ENCODE results near the gene CCNK. TPM values are rescaled to one million over a fixed set of nuclear protein-coding genes. Genes with fewer than 3 reads are reported as not detected.

CCNK gene
- total RNA-seq, 1 donor from 2014 or later: 80.8 TPM

GRCh38 chr14:99471731-99472130, 9.5 kb upstream of the CCNK start:
- intact Hi-C loops (cut with micrococcal nuclease): no loop called here
- H3K36me3 Mint-ChIP-seq (ENCODE audit: low read depth): no peaks in the 10 kb centered on the region
- H3K27me3 Mint-ChIP-seq (ENCODE audit: insufficient read depth): no peaks in the 10 kb centered on the region
- peaks cover 21% of the 10 kb centered on the region for H3K4me1 Mint-ChIP-seq (ENCODE audit: low read depth)
- no peaks in the 10 kb centered on the region for H3K9me3 Mint-ChIP-seq
- no peak overlapping the region for H3K27ac Mint-ChIP-seq
- no peak for DNase-seq (ENCODE audit: low spot score)
- H3K4me3 Mint-ChIP-seq: no peak overlapping the region

GRCh38 chr14:99472937-99473336, 8.3 kb upstream of the CCNK start:
- H3K4me3 Mint-ChIP-seq: no peak overlapping the region
- no peaks in the 10 kb centered on the region for H3K27me3 Mint-ChIP-seq (ENCODE audit: insufficient read depth)
- H3K4me1 Mint-ChIP-seq (ENCODE audit: low read depth): peaks cover 20% of the 10 kb centered on the region
- intact Hi-C loops (cut with micrococcal nuclease): no loop called here
- DNase-seq (ENCODE audit: low spot score): no peak
- no peaks in the 10 kb centered on the region for H3K9me3 Mint-ChIP-seq
- H3K27ac Mint-ChIP-seq: no peak overlapping the region
- no peaks in the 10 kb centered on the region for H3K36me3 Mint-ChIP-seq (ENCODE audit: low read depth)

- Mint-ChIP-seq H3K27ac (no peak overlapping the region), H3K4me1 (ENCODE audit: low read depth) (peaks cover 21% of the 10 kb centered on the region), H3K4me3 (no peak overlapping the region), H3K36me3 (ENCODE audit: low read depth) (peaks cover 4% of the 10 kb centered on the region), H3K27me3 (ENCODE audit: insufficient read depth) (no peaks in the 10 kb centered on the region), H3K9me3 (no peaks in the 10 kb centered on the region)
- no peak for DNase-seq (ENCODE audit: low spot score)
- intact Hi-C loops (cut with micrococcal nuclease): no loop called here
These were observed 7.8 kb upstream of the CCNK start for GRCh38 chr14:99473458-99473857.

- intact Hi-C loops (cut with micrococcal nuclease): no loop called here
- DNase-seq (ENCODE audit: low spot score): no peak
- H3K36me3 Mint-ChIP-seq (ENCODE audit: low read depth): peaks cover 4% of the 10 kb centered on the region
- H3K27me3 Mint-ChIP-seq (ENCODE audit: insufficient read depth): no peaks in the 10 kb centered on the region
- H3K4me3 Mint-ChIP-seq: no peak overlapping the region
- H3K4me1 Mint-ChIP-seq (ENCODE audit: low read depth): peaks cover 30% of the 10 kb centered on the region
- H3K9me3 Mint-ChIP-seq: no peaks in the 10 kb centered on the region
- no peak overlapping the region for H3K27ac Mint-ChIP-seq
These were observed 6.0 kb upstream of the CCNK start for GRCh38 chr14:99475179-99475578.

GRCh38 chr14:99475660-99476059, 5.5 kb upstream of the CCNK start:
- H3K4me1 Mint-ChIP-seq (ENCODE audit: low read depth): peaks cover 30% of the 10 kb centered on the region

GRCh38 chr14:99476864-99477263, 4.3 kb upstream of the CCNK start:
- intact Hi-C loops (cut with micrococcal nuclease): no loop called here
- no peak for DNase-seq (ENCODE audit: low spot score)
- H3K4me1 Mint-ChIP-seq (ENCODE audit: low read depth): peaks cover 31% of the 10 kb centered on the region
- peaks cover 4% of the 10 kb centered on the region for H3K36me3 Mint-ChIP-seq (ENCODE audit: low read depth)
- H3K4me3 Mint-ChIP-seq: no peak overlapping the region
- no peak overlapping the region for H3K27ac Mint-ChIP-seq
- H3K9me3 Mint-ChIP-seq: no peaks in the 10 kb centered on the region
- H3K27me3 Mint-ChIP-seq (ENCODE audit: insufficient read depth): no peaks in the 10 kb centered on the region

More at GRCh38 chr14:99475660-99476059, 5.5 kb upstream of the CCNK start:
- H3K27ac Mint-ChIP-seq: no peak overlapping the region
- no peak for DNase-seq (ENCODE audit: low spot score)
- peaks cover 4% of the 10 kb centered on the region for H3K36me3 Mint-ChIP-seq (ENCODE audit: low read depth)
- H3K27me3 Mint-ChIP-seq (ENCODE audit: insufficient read depth): no peaks in the 10 kb centered on the region
- no peaks in the 10 kb centered on the region for H3K9me3 Mint-ChIP-seq
- intact Hi-C loops (cut with micrococcal nuclease): no loop called here
- no peak overlapping the region for H3K4me3 Mint-ChIP-seq

DNA sequence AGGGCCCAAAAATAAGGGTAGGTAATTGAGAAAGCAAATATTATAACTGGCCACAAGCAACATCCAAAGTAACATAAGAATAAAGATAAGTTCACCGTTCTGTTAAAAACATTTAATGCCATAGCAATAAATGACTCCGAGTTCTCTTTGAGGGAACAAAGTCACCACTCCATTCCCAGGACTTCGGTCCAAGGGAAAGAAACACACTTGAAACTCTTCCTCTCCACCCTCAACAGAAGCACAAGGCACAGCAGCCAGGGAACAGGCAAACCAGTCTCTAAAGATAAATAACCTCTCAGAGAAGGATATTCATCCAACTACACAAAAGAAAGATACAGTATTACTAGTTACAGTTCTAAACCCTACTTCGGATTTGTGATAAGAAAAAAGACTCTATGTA, 3.1 kb upstream of the CCNK start:
- Mint-ChIP-seq H3K9me3 (no peaks in the 10 kb centered on the region), H3K4me1 (ENCODE audit: low read depth) (peaks cover 44% of the 10 kb centered on the region), H3K27ac (no peak overlapping the region), H3K4me3 (no peak overlapping the region), H3K27me3 (ENCODE audit: insufficient read depth) (no peaks in the 10 kb centered on the region), H3K36me3 (ENCODE audit: low read depth) (peaks cover 4% of the 10 kb centered on the region)
- intact Hi-C loops (cut with micrococcal nuclease): no loop called here
- no peak for DNase-seq (ENCODE audit: low spot score)

DNA sequence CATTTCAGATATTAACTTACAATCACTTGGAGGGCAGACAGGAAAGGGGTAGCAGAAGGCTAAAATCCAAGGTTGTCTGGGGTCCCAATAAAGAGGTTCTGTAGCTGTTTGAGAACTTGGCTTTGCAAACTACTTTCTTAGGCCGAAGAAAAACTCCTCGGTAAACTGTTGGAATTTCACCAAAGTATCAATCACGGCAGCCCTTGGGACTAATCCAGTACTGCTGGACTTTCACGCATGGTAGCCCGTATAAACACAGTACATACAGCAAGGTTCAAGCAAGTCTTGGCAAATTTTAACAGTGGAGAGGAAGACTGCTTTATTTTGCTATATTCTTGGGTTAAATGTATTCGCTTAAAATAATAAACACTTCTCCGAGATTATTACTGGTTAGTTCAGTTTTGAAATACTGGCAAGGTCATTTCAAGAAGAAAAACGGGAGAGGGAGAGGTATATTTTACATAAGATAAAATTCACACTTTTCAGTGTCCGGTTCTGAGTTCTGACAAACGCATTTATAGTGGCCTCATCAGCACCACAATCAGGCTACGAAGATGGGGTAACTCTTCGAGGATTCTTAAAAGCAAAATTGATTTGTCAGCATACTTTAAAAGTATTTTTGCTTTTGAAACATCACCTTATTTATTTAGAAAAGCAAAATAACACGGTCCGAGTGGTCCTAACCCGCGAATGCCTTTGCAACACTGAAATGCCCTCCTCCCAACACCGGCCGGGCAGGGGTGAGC, 1.9 kb upstream of the CCNK start:
- Mint-ChIP-seq H3K4me3 (peak overlapping the region; percentile 99), H3K27me3 (ENCODE audit: insufficient read depth) (no peaks in the 10 kb centered on the region), H3K9me3 (no peaks in the 10 kb centered on the region), H3K4me1 (ENCODE audit: low read depth) (peaks cover 55% of the 10 kb centered on the region), H3K27ac (peak overlapping the region; percentile 88), H3K36me3 (ENCODE audit: low read depth) (peaks cover 4% of the 10 kb centered on the region)
- intact Hi-C loops (cut with micrococcal nuclease): no loop called here
- no peak for DNase-seq (ENCODE audit: low spot score)

DNA sequence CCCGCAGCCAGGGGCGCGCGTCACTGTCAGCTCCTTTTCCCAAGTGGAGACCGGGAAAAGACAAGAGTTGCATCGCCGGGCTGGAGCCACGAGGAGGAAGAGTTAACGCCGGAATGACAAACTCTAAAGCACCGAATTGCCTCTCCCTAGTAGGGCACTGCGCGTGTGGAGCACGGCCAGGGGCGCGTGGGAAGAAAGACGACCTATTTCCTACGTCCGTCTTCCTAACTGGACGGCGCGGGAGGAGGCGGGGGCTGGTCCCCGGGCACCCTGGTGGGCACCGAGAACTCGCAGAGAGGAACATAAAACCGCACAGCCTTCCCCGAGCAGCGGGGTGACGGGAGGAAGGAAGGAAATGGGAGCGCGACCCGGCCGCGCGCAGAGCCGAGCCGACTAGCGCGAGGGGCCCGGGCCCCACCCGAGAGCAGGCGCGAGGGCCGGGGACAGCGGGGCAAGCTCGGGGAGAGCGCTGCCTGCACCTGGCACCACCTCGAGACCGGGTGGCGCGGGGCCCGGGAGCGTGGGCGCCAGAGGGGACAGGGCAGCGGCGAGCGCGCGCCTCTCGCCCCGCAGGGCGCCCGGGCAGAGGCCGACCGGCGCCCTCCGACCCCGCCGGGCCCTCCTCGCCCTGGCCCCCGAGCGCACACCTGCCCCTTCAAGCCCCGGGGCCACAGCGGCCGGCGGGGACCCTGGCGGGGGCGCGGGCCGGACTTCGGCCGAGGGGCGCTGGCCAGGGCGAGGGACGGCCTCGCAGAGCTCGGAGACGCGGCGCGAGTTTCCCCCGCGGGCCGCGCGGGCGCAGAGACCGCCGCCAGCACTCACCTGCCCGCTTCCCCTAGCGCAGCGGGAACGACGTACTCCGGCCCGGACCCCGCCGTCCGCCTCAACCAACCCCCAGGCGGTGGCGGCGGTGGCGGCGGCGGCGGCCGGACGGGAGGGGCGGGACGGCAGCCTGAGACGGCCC, 1.0 kb upstream of the CCNK start, which contains the start of gene SETD3:
Gene SETD3 (minus strand): TSS at position 954 of the 964 bp plus-strand sequence. CDS start 15,054 bp downstream, outside the sequence.
- no peaks in the 10 kb centered on the region for H3K27me3 Mint-ChIP-seq (ENCODE audit: insufficient read depth)
- H3K4me3 Mint-ChIP-seq: peak within 1 kb of the TSS; percentile 99
- H3K27ac Mint-ChIP-seq: peak within 1 kb of the TSS; percentile 98
- H3K36me3 Mint-ChIP-seq (ENCODE audit: low read depth): peaks cover 4% of the 10 kb centered on the region
- H3K9me3 Mint-ChIP-seq: no peaks in the 10 kb centered on the region
- DNase-seq (ENCODE audit: low spot score): peak; percentile 27
- H3K4me1 Mint-ChIP-seq (ENCODE audit: low read depth): peaks cover 54% of the 10 kb centered on the region
- intact Hi-C loops (cut with micrococcal nuclease): loop anchor here (2.0 to 5.0 kb wide), 3 partner anchors 207 to 735 kb away; partner anchors contain the start of genes BCL11B and EVL

GRCh38 chr14:99481745-99482099, 513 bp downstream of the CCNK start:
- no peak for DNase-seq (ENCODE audit: low spot score)
- peak overlapping the region; percentile 98 for H3K4me3 Mint-ChIP-seq
- H3K27ac Mint-ChIP-seq: peak overlapping the region; percentile 98
- no peaks in the 10 kb centered on the region for H3K27me3 Mint-ChIP-seq (ENCODE audit: insufficient read depth)
- intact Hi-C loops (cut with micrococcal nuclease): loop anchor here (1.0 to 5.0 kb wide), 7 partner anchors 124 to 895 kb away; partner anchors contain the start of genes BCL11B, CYP46A1, EVL and WDR25
- H3K9me3 Mint-ChIP-seq: no peaks in the 10 kb centered on the region
- H3K36me3 Mint-ChIP-seq (ENCODE audit: low read depth): peaks cover 4% of the 10 kb centered on the region
- peaks cover 49% of the 10 kb centered on the region for H3K4me1 Mint-ChIP-seq (ENCODE audit: low read depth)

DNA sequence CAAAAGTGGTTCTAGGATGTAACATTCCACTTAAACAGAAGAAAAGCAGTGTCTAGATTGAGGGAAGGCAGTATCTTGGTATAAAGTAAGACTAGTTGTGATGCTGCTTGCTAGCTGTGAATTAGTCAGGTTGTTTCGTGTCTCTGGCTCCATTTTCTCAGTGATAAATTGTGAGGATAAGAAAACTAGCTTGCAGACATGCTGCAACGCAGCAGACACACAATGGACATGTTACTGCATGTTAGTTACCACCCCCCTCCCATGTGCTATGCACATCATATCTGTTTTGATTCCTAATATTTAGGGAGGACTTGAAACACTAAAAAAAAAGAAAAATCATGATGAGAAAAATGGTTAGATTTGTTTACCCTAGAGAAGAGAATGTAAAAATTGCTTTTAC, 2.9 kb downstream of the CCNK start:
- H3K27ac Mint-ChIP-seq: no peak overlapping the region
- no peak for DNase-seq (ENCODE audit: low spot score)
- no peak overlapping the region for H3K4me3 Mint-ChIP-seq
- H3K27me3 Mint-ChIP-seq (ENCODE audit: insufficient read depth): no peaks in the 10 kb centered on the region
- intact Hi-C loops (cut with micrococcal nuclease): loop anchor here (5.0 kb wide), 1 partner anchor 583 kb away; the partner anchor contains the start of gene EVL
- no peaks in the 10 kb centered on the region for H3K36me3 Mint-ChIP-seq (ENCODE audit: low read depth)
- no peaks in the 10 kb centered on the region for H3K9me3 Mint-ChIP-seq
- H3K4me1 Mint-ChIP-seq (ENCODE audit: low read depth): peaks cover 34% of the 10 kb centered on the region

DNA sequence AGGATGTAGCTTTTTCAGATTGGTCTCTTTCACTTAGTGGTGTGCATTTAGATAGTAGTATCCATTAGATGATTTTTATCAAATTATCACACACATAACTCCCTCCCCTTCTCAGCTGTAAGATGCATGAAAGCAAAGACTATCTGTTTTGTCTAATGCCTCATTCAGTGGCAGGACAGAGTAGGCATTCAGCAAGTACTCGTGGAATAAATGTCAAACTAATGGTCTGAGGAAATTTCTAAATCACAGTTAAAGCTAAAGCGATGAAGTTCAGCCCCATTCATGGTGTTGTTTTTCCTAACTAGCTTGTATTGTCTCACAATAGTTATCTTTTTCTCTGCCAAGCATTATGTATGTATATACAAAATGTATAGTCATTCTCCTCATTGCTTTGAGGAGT, 16.1 kb downstream of the CCNK start:
- no peak for DNase-seq (ENCODE audit: low spot score)
- Mint-ChIP-seq H3K4me1 (ENCODE audit: low read depth) (no peaks in the 10 kb centered on the region), H3K4me3 (no peak overlapping the region), H3K27me3 (ENCODE audit: insufficient read depth) (no peaks in the 10 kb centered on the region), H3K27ac (no peak overlapping the region), H3K36me3 (ENCODE audit: low read depth) (peaks cover 45% of the 10 kb centered on the region), H3K9me3 (no peaks in the 10 kb centered on the region)
- intact Hi-C loops (cut with micrococcal nuclease): no loop called here

GRCh38 chr14:99497894-99498293, 16.7 kb downstream of the CCNK start:
- H3K9me3 Mint-ChIP-seq: no peaks in the 10 kb centered on the region
- H3K36me3 Mint-ChIP-seq (ENCODE audit: low read depth): peaks cover 45% of the 10 kb centered on the region
- no peak overlapping the region for H3K4me3 Mint-ChIP-seq
- intact Hi-C loops (cut with micrococcal nuclease): no loop called here
- DNase-seq (ENCODE audit: low spot score): no peak
- no peaks in the 10 kb centered on the region for H3K27me3 Mint-ChIP-seq (ENCODE audit: insufficient read depth)
- H3K27ac Mint-ChIP-seq: no peak overlapping the region
- no peaks in the 10 kb centered on the region for H3K4me1 Mint-ChIP-seq (ENCODE audit: low read depth)
